GM21529 (cell line): Measurements from ENCODE around the gene SIGLEC12.

Experiments
- ATAC-seq: cut with Tn5 transposase; IDR thresholded peaks from one replicate; pipeline ENCODE4 v1.9.1; 2021; ENCODE audit not compliant: unreplicated experiment

The SIGLEC12 gene

DNA sequence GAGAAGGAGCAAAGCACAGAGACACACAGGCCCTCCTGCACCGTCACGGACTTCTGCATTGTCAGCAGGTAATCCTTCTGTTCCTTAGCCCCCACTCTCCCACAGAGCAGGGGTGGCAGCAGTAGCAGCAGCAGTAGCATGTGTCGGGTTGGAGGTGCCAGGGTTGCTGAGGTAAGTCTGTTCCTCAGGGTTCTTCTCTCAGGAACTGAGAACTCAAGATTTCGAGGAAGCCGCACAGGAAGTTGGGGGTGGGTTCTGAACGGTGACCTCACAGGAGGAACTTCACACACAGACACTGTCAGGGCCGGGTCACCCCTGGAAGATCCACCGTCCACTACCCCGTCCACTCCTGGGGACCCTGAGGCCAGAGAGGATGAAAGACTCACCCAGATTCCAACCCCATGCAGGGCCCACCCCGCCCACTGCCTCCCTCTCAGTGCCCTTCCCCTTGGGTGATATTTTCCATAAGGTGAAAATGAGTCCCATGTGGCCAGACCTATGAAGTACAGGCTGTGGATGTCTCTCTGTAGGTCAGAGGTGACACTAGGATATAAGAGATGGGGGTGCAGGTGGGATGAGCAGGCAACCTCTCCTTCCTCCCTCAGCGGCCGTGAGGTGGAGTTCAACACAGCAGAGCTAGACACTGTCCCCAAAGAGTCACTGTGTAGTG lies at the start of gene SIGLEC12:
SIGLEC12 (minus strand) TSS at position 207 of the 670 bp plus-strand sequence; CDS start at position 140, 67 bp downstream.
- ATAC-seq, result no peak

DNA sequence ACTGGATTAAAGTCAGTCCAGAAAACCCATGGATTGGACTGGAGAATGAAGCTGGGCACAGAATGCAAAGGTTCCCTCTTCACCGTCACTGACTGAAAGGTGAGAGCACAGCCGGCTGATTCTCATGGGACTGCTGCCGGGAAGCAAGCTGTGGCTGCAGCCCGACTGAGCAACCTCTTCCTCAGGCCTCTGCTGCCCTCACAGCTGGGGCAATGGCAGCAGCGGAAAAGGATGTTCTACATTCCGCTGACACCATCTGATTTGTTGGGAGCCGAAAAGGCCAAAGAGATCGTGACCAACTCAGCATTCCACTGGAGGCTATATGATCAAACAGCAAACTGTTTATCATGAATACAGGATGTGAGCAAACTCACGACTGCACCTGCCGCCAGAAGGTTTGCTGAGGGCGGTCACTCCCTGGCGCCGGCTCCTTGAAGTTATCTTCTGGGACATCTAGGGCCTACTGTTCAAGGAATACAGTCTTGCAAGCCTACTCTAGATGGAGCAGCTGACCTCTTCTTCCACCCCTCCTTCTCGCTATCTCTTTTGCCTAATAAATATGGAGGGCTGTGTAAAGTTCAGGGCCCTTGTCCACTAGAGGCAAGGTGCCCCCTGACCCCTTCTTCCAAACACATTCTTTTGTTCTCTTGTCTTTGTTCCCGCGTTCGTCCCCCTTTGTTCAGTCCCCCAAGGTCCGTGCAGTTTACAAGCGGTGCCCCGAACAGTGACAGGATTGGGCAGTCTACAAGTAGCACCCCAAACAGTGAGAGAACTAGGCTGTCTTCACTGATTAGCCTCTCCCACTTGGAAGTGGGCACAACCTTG lies 49.5 kb upstream of the SIGLEC12 start:
- no peak for ATAC-seq

DNA sequence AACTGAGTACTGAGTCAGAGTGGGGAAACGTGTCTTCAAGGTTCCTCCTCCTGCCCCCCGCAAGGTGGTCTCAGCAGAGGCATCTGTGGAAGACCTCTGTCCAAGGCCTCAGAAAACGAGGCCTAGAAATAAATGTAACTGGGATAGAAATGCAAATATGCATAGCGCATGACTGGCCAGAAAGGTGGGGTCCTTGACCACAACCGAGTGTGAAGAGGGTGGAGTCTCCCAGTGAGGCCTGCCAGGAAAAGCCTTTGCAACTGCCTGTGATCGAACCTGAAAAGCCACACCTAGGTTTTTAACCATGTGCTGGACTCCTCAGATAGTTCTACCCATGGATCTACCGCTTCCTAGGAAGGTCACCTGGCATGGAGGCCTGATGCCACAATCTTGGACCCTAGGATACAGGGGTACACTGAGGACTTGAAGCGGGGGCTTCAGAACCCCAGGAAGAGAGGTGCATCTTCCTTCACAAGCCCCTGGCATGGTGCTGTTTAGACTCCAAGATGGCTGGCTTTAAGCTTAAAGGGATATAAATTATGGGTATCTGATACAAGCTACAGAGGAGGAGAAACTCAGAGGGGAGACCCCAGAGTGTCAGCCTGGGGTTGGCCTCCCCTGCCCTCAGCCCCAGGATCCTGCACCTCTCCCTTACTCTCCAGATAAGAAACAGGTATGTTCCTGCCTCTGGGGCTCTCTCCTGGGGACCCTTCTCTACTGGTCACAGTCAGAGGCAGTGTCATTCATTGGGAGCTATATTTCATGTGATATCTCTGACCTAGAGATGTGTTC lies 48.1 kb upstream of the SIGLEC12 start:
- no peak for ATAC-seq

DNA sequence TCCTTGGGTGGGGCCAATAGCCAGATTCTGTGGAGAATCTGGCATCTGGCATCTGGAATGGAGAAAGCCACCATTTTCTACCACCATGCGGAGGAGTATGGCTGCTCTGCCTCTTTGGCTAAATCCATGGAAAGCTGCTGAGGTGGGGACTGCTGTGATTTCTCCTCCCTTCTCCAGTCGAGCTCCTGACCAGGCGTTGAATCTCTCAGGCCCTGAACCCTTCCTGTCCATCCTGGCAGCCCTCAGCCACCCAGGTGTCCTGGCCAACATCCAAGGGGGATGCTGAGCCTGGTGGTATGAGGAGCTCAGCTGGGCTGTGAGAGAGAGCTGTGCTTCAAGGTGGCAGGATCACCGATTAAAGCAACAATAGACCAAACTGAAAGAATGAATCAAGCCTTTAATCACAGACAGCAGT lies 47.3 kb upstream of the SIGLEC12 start:
- no peak for ATAC-seq

DNA sequence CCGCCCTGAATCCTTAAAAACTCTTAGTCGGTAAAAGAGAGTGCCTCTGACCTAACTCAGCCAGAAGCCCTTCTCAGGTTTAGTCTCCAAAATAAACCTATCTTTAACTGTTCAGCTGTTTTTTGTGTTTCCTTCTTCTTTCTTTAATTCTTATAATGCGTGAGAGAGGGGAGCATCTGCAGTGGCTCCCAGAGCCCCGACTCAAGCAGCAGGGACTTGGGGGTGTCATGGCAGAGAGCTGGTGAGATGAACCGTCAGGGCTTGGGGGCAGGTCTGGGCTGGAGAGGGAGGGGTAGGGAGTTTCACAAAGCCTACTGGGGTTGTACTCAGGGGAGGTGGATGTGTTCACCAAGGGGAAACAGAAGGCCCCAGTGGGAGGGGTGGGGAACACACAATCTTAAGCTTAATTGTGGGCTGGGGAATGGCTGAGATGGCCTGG lies 46.6 kb upstream of the SIGLEC12 start:
- ATAC-seq, result no peak

DNA sequence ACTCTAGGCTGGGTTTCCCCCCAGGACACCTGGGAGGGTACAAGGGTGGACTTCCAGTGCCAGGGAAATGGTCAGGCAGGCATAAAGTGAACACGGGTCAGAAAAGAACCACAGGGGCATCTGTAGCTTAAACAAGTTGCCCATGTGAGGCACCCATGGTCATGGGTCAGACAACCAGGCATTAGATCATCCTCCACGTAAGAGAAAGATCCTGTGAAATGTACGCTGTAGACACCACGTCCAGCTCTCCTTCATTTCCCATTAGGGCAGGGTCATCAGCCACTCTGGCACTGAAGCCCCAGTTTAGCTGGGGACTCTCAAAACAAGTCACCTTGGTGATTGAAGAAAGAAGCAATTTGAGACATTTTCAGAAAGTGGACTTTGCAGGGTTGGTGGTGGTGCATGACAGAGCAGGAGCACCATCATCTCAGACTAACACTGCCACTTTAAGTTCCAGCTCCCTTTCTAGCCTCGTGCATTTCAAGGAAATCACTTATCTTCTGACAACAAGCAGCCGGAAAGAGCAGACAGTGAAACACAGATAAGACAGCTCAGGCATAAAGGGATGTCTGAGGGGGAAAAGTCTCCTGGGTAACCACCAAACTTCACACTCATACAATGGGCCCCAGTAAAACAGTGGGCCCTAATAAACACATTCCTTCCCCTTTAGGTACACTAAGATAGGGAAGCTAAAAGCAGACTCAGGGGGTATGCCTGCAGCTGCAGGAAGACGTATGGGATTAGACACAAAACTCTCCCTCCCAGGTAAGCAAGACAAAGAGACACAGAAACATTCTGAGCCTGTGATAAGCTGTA lies 46.0 kb upstream of the SIGLEC12 start:
- no peak for ATAC-seq

DNA sequence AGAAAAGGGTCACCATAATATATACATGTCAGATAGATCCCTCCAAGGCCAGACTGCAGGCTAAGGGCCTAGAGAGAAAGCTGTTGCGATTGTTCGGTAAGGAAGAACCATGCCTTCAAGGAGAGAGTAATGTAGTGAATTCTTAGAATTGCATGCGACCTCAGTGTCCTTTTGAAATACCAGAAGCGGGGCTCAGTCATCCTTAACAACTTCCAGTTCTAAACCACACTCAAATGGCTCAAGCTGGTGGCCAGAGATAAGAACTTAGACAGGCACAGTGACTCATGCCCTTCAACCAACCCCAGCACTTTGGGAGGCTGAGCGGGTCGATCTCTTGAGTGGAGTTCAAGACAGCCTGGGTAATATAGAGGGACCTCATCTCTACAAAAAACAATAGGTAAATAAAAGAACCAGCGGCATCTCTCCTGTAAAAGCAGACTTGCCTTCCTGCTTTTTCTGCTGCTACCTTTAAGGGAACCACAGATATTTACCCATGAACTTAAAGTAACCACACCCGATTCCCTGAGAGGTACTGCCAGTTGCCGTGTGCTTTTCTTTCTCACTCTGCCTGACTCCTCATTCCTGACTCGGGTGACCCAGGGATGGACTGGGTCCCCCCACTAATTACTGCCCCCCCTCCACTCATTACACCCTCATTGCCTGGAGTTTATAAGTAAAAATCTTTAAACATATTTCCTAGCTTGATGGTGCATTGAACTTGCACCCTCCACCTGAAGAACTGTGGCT lies 45.2 kb upstream of the SIGLEC12 start:
- no peak for ATAC-seq

DNA sequence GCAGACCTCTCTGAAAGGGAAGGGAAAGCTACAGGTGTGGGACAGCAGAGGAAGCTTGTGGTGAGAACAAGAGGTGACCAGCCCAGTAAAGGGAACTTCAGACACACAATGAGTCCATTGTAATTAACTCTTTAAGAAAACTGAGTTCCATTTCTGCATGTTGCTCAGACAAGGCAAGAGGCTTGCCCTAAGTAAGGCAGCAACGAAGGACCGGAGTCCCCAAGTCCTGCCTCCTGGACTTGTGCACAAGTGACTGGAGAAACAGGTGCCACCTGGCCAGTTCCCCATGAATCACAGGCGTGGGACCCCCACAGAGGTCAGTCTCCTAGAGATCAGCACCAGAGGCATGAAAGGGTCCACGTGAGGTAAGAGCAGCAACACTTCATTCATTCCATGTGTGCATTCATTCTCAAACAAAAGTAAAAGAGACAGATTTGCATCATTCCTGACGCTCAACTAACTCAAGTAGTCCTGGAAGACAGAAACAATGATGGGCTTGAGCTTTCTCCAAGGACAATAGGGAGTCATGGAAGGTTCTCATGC lies 44.6 kb upstream of the SIGLEC12 start:
- no peak for ATAC-seq

DNA sequence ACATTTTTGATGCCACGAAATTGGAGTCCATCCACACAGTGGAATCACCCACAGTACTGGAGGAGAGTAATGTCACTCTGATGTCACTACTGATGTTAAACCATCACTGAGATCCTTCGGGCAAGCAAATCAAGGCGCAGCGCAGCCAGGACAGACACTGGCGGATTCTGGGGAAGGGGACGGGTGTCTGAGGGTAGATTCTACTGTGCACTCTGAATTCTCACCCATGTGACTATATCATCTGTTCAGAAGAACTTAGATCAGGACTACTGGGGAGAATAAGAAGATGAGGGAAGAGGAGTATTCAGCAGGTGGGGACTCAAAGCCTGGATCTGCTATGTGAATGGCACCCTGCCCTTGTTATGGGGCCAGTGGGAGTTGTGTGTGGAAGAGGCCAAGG lies 42.4 kb upstream of the SIGLEC12 start:
- no peak for ATAC-seq

DNA sequence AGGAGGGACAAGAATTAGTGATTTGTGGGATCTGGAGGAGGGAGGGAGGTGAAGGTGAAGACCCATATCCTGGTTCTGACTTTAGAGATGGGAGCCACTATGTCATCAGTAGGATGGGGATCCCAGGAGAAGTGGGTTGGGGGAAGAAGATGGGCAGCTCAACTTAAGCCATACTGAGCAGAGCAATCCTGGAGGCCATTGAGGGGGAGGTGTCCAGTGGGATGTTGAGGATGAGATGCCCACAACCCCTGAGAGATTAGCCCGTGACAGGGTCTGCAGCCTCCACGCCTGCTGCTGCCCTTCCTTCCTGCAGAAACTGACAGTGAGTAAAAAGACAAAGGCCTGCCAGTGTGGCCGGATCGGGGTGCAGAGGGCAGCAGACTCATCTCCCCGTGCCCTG lies 41.1 kb upstream of the SIGLEC12 start:
- no peak for ATAC-seq

DNA sequence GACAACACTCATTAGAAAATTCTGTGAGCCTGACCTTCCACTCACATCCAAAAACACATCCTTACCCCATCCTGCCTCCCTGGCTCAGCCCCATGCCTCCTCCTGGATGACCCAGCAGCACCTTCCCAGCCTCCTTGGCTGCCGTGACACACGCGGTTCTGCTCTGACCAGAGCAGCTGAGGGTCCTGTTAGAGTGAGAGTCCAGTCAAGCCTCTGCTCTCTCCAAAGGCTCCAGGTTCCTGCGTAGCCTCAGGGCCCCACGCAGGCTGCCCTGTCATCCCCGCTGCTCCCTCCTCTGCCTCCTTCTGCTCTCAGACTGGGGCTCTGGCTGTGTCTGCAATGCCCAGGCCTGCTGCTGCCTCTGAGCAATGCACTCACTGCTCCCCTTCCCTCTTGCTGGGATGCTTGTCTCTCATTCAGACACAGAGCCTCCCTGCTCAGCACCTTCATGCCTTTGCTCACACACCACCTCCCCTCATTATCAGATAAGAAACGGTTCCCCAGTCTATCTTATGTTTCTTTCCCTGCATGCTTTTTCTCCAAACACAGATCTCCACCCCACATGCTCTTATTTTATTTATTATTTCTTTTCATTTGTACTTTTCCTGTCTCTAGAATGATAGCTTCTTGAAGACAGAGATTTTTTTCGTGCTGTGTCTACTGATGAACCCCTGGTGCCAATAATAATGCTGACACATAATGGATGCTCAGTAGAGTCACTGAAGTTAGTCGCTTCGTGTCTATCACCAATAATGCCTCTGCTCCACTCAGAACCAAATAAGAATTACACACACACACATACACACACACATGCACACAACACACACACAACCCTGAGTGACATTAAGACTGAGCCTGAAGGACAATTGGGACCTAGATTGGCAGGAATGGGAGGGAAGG lies 40.1 kb upstream of the SIGLEC12 start:
- ATAC-seq, result no peak

DNA sequence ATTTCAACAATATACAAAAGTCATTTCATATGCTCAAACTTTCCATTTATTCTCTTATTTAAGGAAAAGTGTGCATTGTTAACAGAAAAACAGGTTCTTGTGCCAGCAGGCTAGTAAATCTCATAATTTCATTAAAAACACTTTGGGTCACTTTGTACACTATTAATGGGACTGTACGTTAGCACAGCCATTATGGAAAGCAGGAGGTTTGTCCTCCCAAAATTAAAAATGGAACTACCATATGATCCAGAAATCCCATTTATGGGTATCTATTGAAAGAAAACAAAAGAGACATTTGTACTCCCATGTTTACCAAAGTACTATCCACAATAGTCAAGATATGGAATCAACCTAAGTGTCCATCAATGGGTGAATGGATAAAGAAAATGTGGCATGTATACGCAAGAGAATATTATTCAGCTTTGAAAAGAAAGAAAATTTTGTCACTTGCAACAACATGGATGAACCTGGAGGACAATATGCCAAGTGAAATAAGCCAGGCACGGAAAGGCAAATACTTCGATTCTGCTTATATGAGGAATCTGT lies 38.3 kb upstream of the SIGLEC12 start:
- no peak for ATAC-seq

DNA sequence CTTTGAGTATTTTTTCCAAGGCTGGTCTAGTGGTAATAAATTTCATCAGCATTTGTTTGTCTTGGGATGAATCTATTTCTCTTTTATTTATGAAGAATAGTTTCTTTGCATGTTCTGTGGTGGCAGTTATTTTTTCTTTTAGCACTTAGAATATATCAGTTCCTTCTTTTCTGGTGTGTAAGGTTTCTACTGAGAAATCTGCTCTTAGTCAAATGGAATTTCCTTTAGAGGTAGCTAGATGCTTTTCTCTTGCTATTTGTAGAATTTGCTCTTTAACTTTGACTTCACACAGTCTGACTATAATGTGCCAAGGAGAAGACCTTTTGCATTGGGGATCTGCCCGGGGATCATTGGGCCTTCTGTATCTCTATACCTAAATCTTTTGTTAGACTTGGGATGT lies 33.9 kb upstream of the SIGLEC12 start:
- ATAC-seq, result no peak

DNA sequence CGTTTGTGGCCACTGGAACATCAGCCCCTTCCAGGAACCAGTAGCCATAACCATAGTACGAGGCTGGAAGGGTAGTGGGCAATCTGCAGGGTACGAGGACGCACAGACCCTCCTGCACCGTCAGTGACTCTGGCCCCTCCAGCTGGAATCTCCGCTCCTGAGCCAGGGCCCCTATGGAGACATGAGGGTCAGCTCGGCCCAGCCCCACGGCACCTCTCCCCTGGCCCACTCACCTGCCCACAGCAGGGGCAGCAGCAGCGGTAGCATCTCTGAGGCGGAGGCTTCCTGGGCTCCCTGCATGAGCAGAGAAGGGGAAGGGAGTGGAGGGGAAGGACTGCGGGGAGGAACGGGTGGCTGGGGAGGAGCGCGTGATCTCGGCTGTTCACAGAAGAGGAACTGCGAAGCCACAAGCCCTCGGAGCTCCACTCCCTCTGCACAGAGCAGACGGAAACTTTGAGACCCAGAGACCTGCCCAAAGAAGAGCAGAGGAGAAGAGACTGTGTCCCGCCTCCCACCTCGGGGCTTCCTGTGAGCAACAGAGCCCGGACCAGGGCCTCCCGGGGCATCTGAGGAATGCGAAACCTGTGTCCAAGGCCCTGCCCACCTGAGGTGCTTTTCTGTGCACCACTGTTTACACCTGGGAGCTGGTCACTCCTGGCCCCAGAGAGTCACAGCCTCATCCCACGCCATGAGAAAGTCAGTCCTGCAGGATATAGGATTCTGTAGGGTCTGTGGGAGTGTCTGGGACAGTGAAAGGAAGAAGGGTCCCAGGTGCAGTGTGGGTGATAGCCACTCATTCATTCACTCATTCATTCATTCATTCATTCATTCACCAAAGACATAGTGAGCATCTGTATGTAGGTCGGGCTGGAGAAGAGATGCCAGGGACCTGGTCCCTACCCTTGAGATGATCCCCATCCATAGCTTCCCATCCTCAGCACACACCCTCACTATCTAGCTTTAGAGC lies 30.0 kb upstream of the SIGLEC12 start, which contains the start of gene SIGLEC6:
SIGLEC6 (minus strand) TSS at position 322 of the 967 bp plus-strand sequence; CDS start at position 300, 22 bp downstream.
- peak; percentile 69 for ATAC-seq

DNA sequence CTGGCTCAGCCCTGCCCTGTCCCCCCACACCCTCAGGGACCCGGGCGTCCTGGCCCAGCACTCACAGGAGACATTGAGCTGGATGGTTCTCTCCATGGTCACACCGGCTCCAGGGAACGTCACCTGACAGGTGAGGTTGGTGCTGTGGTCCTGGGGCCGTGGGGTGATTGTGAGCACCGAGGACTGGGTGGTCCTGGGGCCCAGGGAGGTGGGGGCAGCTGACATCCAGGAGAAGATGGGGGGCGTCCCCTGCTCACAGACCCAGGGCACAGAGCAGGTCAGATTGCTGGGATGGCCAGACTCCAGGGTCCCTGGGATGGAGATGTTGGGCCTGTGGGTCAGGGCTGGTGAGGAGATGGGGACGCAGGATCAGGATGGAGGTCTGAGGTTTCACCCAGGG lies 29.0 kb upstream of the SIGLEC12 start:
- ATAC-seq, result no peak

DNA sequence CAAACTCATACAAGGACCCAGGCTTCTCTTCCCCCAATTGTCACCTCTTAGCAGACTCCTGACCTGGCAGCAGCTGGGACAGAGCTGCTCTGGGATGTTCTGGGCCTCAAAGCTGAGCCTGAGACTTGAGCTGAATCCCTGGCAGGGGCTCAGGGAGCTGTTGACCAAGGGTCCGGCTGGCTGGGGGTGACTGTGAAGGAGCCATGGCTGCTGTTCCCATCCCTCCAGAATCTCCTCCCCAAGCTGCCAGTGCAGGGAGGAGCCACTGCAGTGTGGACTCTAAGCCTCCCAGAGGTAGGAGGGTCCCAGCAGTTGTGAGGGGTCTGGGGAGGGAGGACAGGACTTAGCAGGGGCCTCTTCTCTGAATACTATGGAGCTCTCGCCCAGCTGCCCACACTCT lies 27.7 kb upstream of the SIGLEC12 start:
- ATAC-seq, result no peak

DNA sequence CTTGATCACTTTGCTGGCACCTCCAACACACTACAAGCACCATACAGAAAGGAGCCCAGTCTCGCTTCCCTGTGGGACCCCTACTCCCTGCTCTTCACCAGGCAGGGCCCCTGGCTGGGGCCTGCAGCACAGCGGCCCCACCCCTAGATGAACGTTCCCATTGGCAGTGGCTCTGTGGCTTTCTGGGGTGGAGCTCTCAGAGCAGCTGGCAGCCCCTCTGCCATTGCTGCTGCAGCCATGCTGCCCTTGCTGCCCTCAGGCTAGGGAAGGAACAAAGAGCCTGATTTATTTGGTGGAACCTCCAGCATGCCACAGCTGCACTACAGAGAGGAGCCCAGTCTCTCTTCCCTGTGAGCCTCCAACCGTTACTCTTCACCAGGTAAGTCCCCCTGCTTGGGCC lies 24.1 kb upstream of the SIGLEC12 start:
- ATAC-seq, result no peak
